Measurements from ENCODE around the gene UBXN7.
"Not testable (repeated sequence)": the region's sequence is repeated elsewhere in the genome, so short reads cannot be mapped to it uniquely, and the experiment has no call there.

UBXN7 gene

GRCh38 chr3:196414469-196414868, 17.8 kb downstream of the UBXN7 start:
- FAIRE-seq, result no peak

GRCh38 chr3:196412704-196413103, 19.5 kb downstream of the UBXN7 start:
- no peak for FAIRE-seq

GRCh38 chr3:196409409-196409808, 22.8 kb downstream of the UBXN7 start:
- FAIRE-seq, result no peak

- no peak for FAIRE-seq
Observed at GRCh38 chr3:196408565-196409300, 23.5 kb downstream of the UBXN7 start.

GRCh38 chr3:196406811-196407470, 25.3 kb downstream of the UBXN7 start:
- no peak for FAIRE-seq

- FAIRE-seq, result no peak
Observed at GRCh38 chr3:196400331-196400730, 31.9 kb downstream of the UBXN7 start.

- FAIRE-seq, result no peak
Observed at GRCh38 chr3:196399485-196399945, 32.7 kb downstream of the UBXN7 start.

GRCh38 chr3:196398782-196399181, 33.4 kb downstream of the UBXN7 start:
- FAIRE-seq, result no peak

GRCh38 chr3:196397941-196398340, 34.3 kb downstream of the UBXN7 start:
- FAIRE-seq, result no peak

- FAIRE-seq, result no peak
Observed at GRCh38 chr3:196390116-196390515, 42.1 kb downstream of the UBXN7 start.

- no peak for FAIRE-seq
Observed at GRCh38 chr3:196388956-196389355, 43.3 kb downstream of the UBXN7 start.

- FAIRE-seq, result not testable (repeated sequence)
Observed at GRCh38 chr3:196387941-196388340, 44.3 kb downstream of the UBXN7 start.

- not testable (repeated sequence) for FAIRE-seq
Observed at GRCh38 chr3:196386797-196387196, 45.4 kb downstream of the UBXN7 start.

GRCh38 chr3:196386034-196386433, 46.2 kb downstream of the UBXN7 start:
- FAIRE-seq, result not testable (repeated sequence)

GRCh38 chr3:196385446-196385845, 46.8 kb downstream of the UBXN7 start:
- not testable (repeated sequence) for FAIRE-seq

GRCh38 chr3:196378146-196378841, 53.9 kb downstream of the UBXN7 start:
- no peak for FAIRE-seq

GRCh38 chr3:196377321-196377720, 54.9 kb downstream of the UBXN7 start:
- no peak for FAIRE-seq

- no peak for FAIRE-seq
Observed at GRCh38 chr3:196365736-196366135, 66.5 kb downstream of the UBXN7 start.

- no peak for FAIRE-seq
Observed at GRCh38 chr3:196360586-196360985, 71.6 kb downstream of the UBXN7 start.

- FAIRE-seq, result not testable (repeated sequence)
Observed at GRCh38 chr3:196358540-196358939, 73.7 kb downstream of the UBXN7 start.

- no peak for FAIRE-seq
Observed at GRCh38 chr3:196357905-196358304, 74.3 kb downstream of the UBXN7 start.

- no peak for FAIRE-seq
Observed at GRCh38 chr3:196356556-196356955, 75.7 kb downstream of the UBXN7 start.

- FAIRE-seq, result no peak
Observed at GRCh38 chr3:196355668-196356067, 76.6 kb downstream of the UBXN7 start.

GRCh38 chr3:196354132-196354531, 78.1 kb downstream of the UBXN7 start:
- no peak for FAIRE-seq

Data from A204.1 (cell line).